HEK293 (cell line): ENCODE measurements around the gene EPOP.

Experiments used
- CTCF ChIA-PET: fragments of 350-600 bp; formaldehyde crosslinking; extraction: SDS; loops from one replicate; lab custom pipeline; 2021; ENCODE audit warnings: antibody characterized with exemption; lab: Yijun Ruan, JAX
- POLR2A ChIA-PET: fragments of 300-600 bp; formaldehyde crosslinking; extraction: SDS; loops from one replicate; lab custom pipeline; 2020; ENCODE audit warnings: antibody characterized with exemption, inconsistent platforms; lab: Yijun Ruan, JAX
- H3K27ac ChIP-seq: fragments of 200-500 bp; sonication (Bioruptor generic); 2 replicates; pipeline ENCODE4 v1.5.1; 2014; ENCODE audit warnings: low read depth, low read length, control low read depth, inconsistent platforms; ENCODE audit errors: extremely low read depth
- H3K36me3 ChIP-seq, 2 experiments: fragments of 200-500 bp in 1 of 2; sonication (Bioruptor generic) in 1 of 2; 1 replicate in 1 of 2; 2 replicates in 1 of 2; pipeline ENCODE4 v1.5.1; 2014 to 2017; ENCODE audit warnings: inconsistent platforms in 2 of 2, low read length in 2 of 2; ENCODE audit not compliant: control insufficient read depth in 2 of 2, insufficient read depth in 1 of 2
- H3K4me1 ChIP-seq: fragments of 200-500 bp; sonication (Bioruptor generic); 2 replicates; pipeline ENCODE4 v1.5.1; 2014; ENCODE audit warnings: mild to moderate bottlenecking, low read length, inconsistent platforms; ENCODE audit not compliant: control insufficient read depth, insufficient read depth
- H3K4me3 ChIP-seq: 2 replicates; pipeline ENCODE4 v1.5.1; 2011; ENCODE audit warnings: low read depth, mild to moderate bottlenecking, control low read depth, low read length, moderate library complexity
- H3K9me3 ChIP-seq: fragments of 200-500 bp; sonication (Bioruptor generic); 2 replicates; pipeline ENCODE4 v1.5.1; 2014; ENCODE audit warnings: low read depth, low read length, inconsistent platforms; ENCODE audit not compliant: control insufficient read depth, insufficient read depth
- EGR2 ChIP-seq: fragments of 450-650 bp; formaldehyde crosslinking; IDR thresholded peaks from 2 replicates; pipeline ENCODE4 v1.5.1; 2016; ENCODE audit warnings: low read depth, missing biosample characterization, missing genetic modification characterization
- GLIS1 ChIP-seq: fragments of 450-650 bp; formaldehyde crosslinking; IDR thresholded peaks from 2 replicates; pipeline ENCODE4 v1.5.1; 2016; ENCODE audit warnings: missing biosample characterization, missing genetic modification characterization
- HOXD13 ChIP-seq: sonication (generic); formaldehyde crosslinking; IDR thresholded peaks from 2 replicates; pipeline ENCODE4 v1.8.0; 2022; ENCODE audit warnings: missing genetic modification reagents, borderline replicate concordance
- KLF7 ChIP-seq: fragments of 450-650 bp; formaldehyde crosslinking; IDR thresholded peaks from 2 replicates; pipeline ENCODE4 v1.5.1; 2016; ENCODE audit warnings: missing biosample characterization, missing genetic modification characterization, borderline replicate concordance
- MEIS1 ChIP-seq: sonication (generic); formaldehyde crosslinking; IDR thresholded peaks from 2 replicates; pipeline ENCODE4 v1.8.1; 2022; ENCODE audit warnings: missing genetic modification reagents, mild to moderate bottlenecking, borderline replicate concordance
- SETDB1 ChIP-seq: IDR thresholded peaks from one replicate; pipeline ENCODE4 v1.6.1; 2017; ENCODE audit warnings: mild to moderate bottlenecking, low read length, moderate library complexity, mixed read lengths; ENCODE audit not compliant: insufficient read length
- TRIM28 ChIP-seq: IDR thresholded peaks from 2 replicates; pipeline ENCODE4 v1.6.1; 2011; ENCODE audit warnings: low read length, control low read depth, borderline replicate concordance
- YY2 ChIP-seq: fragments of 450-650 bp; formaldehyde crosslinking; IDR thresholded peaks from 2 replicates; pipeline ENCODE4 v1.5.1; 2016; ENCODE audit warnings: missing biosample characterization, missing genetic modification characterization
- ZFHX2 ChIP-seq: fragments of 450-650 bp; formaldehyde crosslinking; conservative IDR thresholded peaks from 2 replicates; pipeline ENCODE4 v1.5.1; 2016; ENCODE audit warnings: missing biosample characterization, missing genetic modification characterization
- ZFP3 ChIP-seq: fragments of 450-650 bp; formaldehyde crosslinking; IDR thresholded peaks from 2 replicates; pipeline ENCODE4 v1.5.1; 2016; ENCODE audit warnings: low read depth, missing biosample characterization, missing genetic modification characterization
- ZIC2 ChIP-seq: fragments of 450-650 bp; formaldehyde crosslinking; IDR thresholded peaks from 2 replicates; pipeline ENCODE4 v1.5.1; 2016; ENCODE audit warnings: missing biosample characterization, missing genetic modification characterization
- ZNF140 ChIP-seq: fragments of 450-650 bp; formaldehyde crosslinking; IDR thresholded peaks from 2 replicates; pipeline ENCODE4 v1.5.1; 2016; ENCODE audit warnings: missing biosample characterization, missing genetic modification characterization
- ZNF404 ChIP-seq: fragments of 450-650 bp; formaldehyde crosslinking; IDR thresholded peaks from 2 replicates; pipeline ENCODE4 v1.5.1; 2017; ENCODE audit warnings: missing biosample characterization, missing genetic modification characterization
- ZNF514 ChIP-seq: fragments of 450-650 bp; formaldehyde crosslinking; IDR thresholded peaks from 2 replicates; pipeline ENCODE4 v1.5.1; 2016; ENCODE audit warnings: missing biosample characterization, missing genetic modification characterization
- ZNF521 ChIP-seq: fragments of 450-650 bp; formaldehyde crosslinking; IDR thresholded peaks from 2 replicates; pipeline ENCODE4 v1.5.1; 2017; ENCODE audit warnings: missing biosample characterization, mild to moderate bottlenecking, missing genetic modification characterization
- ZNF596 ChIP-seq: fragments of 450-650 bp; IDR thresholded peaks from 2 replicates; pipeline ENCODE4 v1.5.0; 2018; ENCODE audit warnings: missing biosample characterization, mild to moderate bottlenecking, missing genetic modification characterization, moderate library complexity
- ZNF776 ChIP-seq: fragments of 450-650 bp; formaldehyde crosslinking; IDR thresholded peaks from 2 replicates; pipeline ENCODE4 v1.5.0; 2017; ENCODE audit warnings: missing biosample characterization, missing genetic modification characterization, borderline replicate concordance
- ZNF830 ChIP-seq: fragments of 450-650 bp; IDR thresholded peaks from 2 replicates; pipeline ENCODE4 v1.5.0; 2018; ENCODE audit warnings: missing biosample characterization, missing genetic modification characterization, low read depth, mild to moderate bottlenecking, moderate library complexity
- TF ChIP-seq, protein P1 (sequence below): fragments of 450-650 bp; formaldehyde crosslinking; IDR thresholded peaks from 2 replicates; pipeline ENCODE4 v1.5.1; 2016; ENCODE audit warnings: missing biosample characterization, missing genetic modification characterization
- TF ChIP-seq, protein P2 (sequence below): fragments of 450-650 bp; formaldehyde crosslinking; IDR thresholded peaks from 2 replicates; pipeline ENCODE4 v1.5.1; 2016; ENCODE audit warnings: missing biosample characterization, missing genetic modification characterization
- TF ChIP-seq, protein P3 (sequence below): fragments of 450-650 bp; formaldehyde crosslinking; IDR thresholded peaks from 2 replicates; pipeline ENCODE4 v1.5.1; 2016; ENCODE audit warnings: missing biosample characterization, missing genetic modification characterization
- TF ChIP-seq, protein P4 (sequence below): fragments of 450-650 bp; formaldehyde crosslinking; IDR thresholded peaks from 2 replicates; pipeline ENCODE4 v1.5.1; 2016; ENCODE audit warnings: missing biosample characterization, missing genetic modification characterization
- TF ChIP-seq, protein P5 (sequence below): fragments of 450-650 bp; formaldehyde crosslinking; IDR thresholded peaks from 2 replicates; pipeline ENCODE4 v1.5.1; 2016; ENCODE audit warnings: missing biosample characterization, missing genetic modification characterization
- TF ChIP-seq, protein P6 (sequence below): fragments of 450-650 bp; IDR thresholded peaks from 2 replicates; pipeline ENCODE4 v1.5.1; 2018; ENCODE audit warnings: missing biosample characterization, missing genetic modification characterization
- TF ChIP-seq, protein P7 (sequence below): fragments of 450-650 bp; formaldehyde crosslinking; IDR thresholded peaks from 2 replicates; pipeline ENCODE4 v1.5.1; 2017; ENCODE audit warnings: missing biosample characterization, missing genetic modification characterization

Gene EPOP

DNA sequence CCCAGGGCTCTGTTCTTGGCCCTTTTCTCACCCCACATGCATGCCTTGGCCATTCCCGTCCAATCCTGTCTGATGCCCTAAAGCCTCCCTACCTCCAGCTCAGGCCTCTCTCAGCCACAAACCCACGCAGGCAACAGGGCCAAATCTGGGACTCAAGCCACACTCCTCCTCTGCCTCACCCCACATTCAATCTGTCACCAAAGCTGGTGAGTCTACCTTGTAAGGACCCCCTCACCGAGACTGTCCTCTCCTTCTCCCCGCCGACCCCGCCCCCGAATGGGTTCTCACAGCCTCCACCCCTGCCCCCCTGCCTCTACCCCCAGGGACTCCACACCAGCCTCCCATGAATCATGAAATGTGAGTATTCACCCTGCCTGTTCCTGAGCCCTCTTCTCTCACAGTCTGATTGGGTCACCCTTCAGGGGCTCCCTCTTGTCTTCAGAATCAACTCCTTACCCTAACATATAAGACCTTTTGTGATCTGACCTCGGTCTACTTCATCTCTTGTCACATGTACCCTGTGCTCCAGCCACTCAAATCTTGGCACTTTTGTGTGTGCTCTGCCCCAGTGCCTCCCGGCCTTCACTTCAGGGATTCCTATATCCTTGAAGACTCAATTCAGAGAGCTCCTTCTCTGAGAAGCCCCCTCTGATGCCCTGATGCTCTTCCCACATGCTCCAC, 10.7 kb downstream of the EPOP start:
- no peak overlapping the region for H3K27ac ChIP-seq
- POLR2A ChIA-PET = no interaction called here
- H3K4me3 ChIP-seq = no peak overlapping the region
- TF ChIP-seq ZNF404 (tag by site-specific recombination) (no peak), ZNF140 (tag by site-specific recombination) (no peak), KLF7 (no peak), ZFHX2 (tag by site-specific recombination) (peak; percentile 58), ZNF596 (tag by site-specific recombination) (no peak), ZFP3 (tag by site-specific recombination) (no peak), YY2 (no peak), GLIS1 (tag by site-specific recombination) (peak; percentile 39), ZNF514 (tag by site-specific recombination) (no peak), EGR2 (peak; percentile 52; the same call in 1 of the 2 replicates), ZIC2 (no peak), ZNF521 (tag by site-specific recombination) (no peak)
- TF ChIP-seq, protein P1, sequence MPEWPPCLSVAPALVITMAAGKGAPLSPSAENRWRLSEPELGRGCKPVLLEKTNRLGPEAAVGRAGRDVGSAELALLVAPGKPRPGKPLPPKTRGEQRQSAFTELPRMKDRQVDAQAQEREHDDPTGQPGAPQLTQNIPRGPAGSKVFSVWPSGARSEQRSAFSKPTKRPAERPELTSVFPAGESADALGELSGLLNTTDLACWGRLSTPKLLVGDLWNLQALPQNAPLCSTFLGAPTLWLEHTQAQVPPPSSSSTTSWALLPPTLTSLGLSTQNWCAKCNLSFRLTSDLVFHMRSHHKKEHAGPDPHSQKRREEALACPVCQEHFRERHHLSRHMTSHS (tag by site-specific recombination) = no peak
- TF ChIP-seq, protein P2, sequence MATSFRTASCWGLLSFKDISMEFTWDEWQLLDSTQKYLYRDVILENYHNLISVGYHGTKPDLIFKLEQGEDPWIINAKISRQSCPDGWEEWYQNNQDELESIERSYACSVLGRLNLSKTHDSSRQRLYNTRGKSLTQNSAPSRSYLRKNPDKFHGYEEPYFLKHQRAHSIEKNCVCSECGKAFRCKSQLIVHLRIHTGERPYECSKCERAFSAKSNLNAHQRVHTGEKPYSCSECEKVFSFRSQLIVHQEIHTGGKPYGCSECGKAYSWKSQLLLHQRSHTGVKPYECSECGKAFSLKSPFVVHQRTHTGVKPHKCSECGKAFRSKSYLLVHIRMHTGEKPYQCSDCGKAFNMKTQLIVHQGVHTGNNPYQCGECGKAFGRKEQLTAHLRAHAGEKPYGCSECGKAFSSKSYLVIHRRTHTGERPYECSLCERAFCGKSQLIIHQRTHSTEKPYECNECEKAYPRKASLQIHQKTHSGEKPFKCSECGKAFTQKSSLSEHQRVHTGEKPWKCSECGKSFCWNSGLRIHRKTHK (tag by site-specific recombination) = no peak
- TF ChIP-seq, protein P3, sequence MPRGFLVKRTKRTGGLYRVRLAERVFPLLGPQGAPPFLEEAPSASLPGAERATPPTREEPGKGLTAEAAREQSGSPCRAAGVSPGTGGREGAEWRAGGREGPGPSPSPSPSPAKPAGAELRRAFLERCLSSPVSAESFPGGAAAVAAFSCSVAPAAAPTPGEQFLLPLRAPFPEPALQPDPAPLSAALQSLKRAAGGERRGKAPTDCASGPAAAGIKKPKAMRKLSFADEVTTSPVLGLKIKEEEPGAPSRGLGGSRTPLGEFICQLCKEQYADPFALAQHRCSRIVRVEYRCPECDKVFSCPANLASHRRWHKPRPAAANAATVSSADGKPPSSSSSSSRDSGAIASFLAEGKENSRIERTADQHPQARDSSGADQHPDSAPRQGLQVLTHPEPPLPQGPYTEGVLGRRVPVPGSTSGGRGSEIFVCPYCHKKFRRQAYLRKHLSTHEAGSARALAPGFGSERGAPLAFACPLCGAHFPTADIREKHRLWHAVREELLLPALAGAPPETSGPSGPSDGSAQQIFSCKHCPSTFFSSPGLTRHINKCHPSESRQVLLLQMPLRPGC (tag by site-specific recombination) = no peak
- TF ChIP-seq, protein P4, sequence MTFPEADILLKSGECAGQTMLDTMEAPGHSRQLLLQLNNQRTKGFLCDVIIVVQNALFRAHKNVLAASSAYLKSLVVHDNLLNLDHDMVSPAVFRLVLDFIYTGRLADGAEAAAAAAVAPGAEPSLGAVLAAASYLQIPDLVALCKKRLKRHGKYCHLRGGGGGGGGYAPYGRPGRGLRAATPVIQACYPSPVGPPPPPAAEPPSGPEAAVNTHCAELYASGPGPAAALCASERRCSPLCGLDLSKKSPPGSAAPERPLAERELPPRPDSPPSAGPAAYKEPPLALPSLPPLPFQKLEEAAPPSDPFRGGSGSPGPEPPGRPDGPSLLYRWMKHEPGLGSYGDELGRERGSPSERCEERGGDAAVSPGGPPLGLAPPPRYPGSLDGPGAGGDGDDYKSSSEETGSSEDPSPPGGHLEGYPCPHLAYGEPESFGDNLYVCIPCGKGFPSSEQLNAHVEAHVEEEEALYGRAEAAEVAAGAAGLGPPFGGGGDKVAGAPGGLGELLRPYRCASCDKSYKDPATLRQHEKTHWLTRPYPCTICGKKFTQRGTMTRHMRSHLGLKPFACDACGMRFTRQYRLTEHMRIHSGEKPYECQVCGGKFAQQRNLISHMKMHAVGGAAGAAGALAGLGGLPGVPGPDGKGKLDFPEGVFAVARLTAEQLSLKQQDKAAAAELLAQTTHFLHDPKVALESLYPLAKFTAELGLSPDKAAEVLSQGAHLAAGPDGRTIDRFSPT (tag by site-specific recombination) = no peak
- TF ChIP-seq, protein P5, sequence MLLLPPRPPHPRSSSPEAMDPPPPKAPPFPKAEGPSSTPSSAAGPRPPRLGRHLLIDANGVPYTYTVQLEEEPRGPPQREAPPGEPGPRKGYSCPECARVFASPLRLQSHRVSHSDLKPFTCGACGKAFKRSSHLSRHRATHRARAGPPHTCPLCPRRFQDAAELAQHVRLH (tag by site-specific recombination) = 0 out of 2 replicates have a peak, but pooled peaks have one; percentile 19
- no peaks in the 10 kb centered on the region for H3K9me3 ChIP-seq
- CTCF ChIA-PET = interaction anchor here (0.5 to 11.9 kb wide), 36 partner anchors 8 to 501 kb away, joined by 3 to 254 read pairs (median 5); no protein-coding TSS in a partner anchor
- H3K4me1 ChIP-seq = no peaks in the 10 kb centered on the region
- no peaks in the 10 kb centered on the region for H3K36me3 ChIP-seq

DNA sequence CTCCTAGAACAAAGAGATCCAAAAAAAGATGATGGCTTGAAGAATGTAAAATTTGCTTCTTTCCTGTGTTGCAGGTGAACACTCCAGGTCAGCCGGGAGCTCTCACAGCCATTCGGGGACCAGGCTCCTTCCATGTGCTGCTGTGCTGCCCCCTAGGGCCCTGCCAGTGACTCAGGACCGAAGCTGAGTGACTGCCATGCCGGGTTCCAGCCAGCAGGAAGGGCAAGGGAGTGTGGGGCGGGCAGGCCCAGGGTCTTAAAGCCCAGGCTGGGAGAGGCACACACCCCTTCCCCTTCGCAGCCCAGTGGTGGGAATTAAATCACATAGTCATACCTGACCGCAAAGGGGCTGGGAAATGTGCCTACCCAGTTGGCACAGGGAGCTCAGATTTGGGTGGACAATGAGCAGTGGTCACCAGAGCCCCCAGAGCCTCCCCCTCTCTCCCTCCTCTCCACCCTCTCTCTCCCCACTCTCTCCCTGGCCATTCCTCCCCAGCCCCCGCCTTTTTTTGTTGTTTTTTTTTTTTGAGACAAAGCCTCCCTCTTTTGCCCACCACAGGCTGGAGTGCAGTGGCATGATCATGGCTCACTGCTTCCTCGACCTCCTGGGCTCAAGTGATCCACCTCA, 11.5 kb downstream of the EPOP start:
- Histone ChIP-seq H3K9me3 (no peaks in the 10 kb centered on the region), H3K27ac (peak overlapping the region; percentile 31; the same call in 1 of the 2 replicates), H3K36me3 (no peaks in the 10 kb centered on the region), H3K4me1 (no peaks in the 10 kb centered on the region), H3K4me3 (no peak overlapping the region)
- POLR2A ChIA-PET = interaction anchor here (0.6 to 1.1 kb wide), 2 partner anchors 100 to 105 kb away, joined by 3 read pairs; no protein-coding TSS in a partner anchor
- CTCF ChIA-PET = interaction anchor here (0.5 to 11.9 kb wide), 66 partner anchors 9 to 1746 kb away, joined by 3 to 254 read pairs (median 4); partner anchors contain the start of gene EPOP
- no peak for TF ChIP-seq ZNF830 (tag by site-specific recombination)
- TF ChIP-seq TRIM28 = no peak
- TF ChIP-seq, protein P6, sequence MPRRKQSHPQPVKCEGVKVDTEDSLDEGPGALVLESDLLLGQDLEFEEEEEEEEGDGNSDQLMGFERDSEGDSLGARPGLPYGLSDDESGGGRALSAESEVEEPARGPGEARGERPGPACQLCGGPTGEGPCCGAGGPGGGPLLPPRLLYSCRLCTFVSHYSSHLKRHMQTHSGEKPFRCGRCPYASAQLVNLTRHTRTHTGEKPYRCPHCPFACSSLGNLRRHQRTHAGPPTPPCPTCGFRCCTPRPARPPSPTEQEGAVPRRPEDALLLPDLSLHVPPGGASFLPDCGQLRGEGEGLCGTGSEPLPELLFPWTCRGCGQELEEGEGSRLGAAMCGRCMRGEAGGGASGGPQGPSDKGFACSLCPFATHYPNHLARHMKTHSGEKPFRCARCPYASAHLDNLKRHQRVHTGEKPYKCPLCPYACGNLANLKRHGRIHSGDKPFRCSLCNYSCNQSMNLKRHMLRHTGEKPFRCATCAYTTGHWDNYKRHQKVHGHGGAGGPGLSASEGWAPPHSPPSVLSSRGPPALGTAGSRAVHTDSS (tag by site-specific recombination) = no peak
- no peak for TF ChIP-seq ZNF776
- TF ChIP-seq YY2 = no peak
- no peak for TF ChIP-seq HOXD13 (CRISPR knock-in tag)
- TF ChIP-seq SETDB1 = no peak
- TF ChIP-seq MEIS1 = no peak
- TF ChIP-seq, protein P7, sequence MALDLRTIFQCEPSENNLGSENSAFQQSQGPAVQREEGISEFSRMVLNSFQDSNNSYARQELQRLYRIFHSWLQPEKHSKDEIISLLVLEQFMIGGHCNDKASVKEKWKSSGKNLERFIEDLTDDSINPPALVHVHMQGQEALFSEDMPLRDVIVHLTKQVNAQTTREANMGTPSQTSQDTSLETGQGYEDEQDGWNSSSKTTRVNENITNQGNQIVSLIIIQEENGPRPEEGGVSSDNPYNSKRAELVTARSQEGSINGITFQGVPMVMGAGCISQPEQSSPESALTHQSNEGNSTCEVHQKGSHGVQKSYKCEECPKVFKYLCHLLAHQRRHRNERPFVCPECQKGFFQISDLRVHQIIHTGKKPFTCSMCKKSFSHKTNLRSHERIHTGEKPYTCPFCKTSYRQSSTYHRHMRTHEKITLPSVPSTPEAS (tag by site-specific recombination) = no peak
